ENCODE results near the gene FSTL5. TPM values are rescaled to one million over a fixed set of nuclear protein-coding genes. Genes with fewer than 3 reads are reported as not detected.

The FSTL5 gene
- total RNA-seq, 2 donors from 2014 or later = not detected

GRCh38 chr4:161454860-161455259 lies 708.9 kb downstream of the FSTL5 start:
- no peak overlapping the region for H3K4me3 ChIP-seq

GRCh38 chr4:161448550-161449180 lies 715.1 kb downstream of the FSTL5 start:
- Histone ChIP-seq H3K9me3 (peaks cover 0 to 3% of the 10 kb centered on the region in 2 donors), H3K4me3 (no peak overlapping the region), H3K27ac (no peak overlapping the region), H3K27me3 (no peaks in the 10 kb centered on the region), H3K36me3 (no peaks in the 10 kb centered on the region), H3K4me1 (no peaks in the 10 kb centered on the region)
- DNase-seq (ENCODE audit: low spot score) = no peak
- TF ChIP-seq CTCF (IDR thresholded peaks at IDR 0.05) = no peak

More at GRCh38 chr4:161454860-161455259, 708.9 kb downstream of the FSTL5 start:
- DNase-seq (ENCODE audit: low spot score) = no peak
- Histone ChIP-seq H3K27me3 (no peaks in the 10 kb centered on the region), H3K4me1 (no peaks in the 10 kb centered on the region), H3K27ac (no peak overlapping the region), H3K9me3 (peaks cover 0 to 5% of the 10 kb centered on the region in 2 donors), H3K36me3 (no peaks in the 10 kb centered on the region)
- TF ChIP-seq CTCF (IDR thresholded peaks at IDR 0.05) = no peak

- no peak for TF ChIP-seq CTCF (IDR thresholded peaks at IDR 0.05)
- no peaks in the 10 kb centered on the region for H3K4me1 ChIP-seq
- H3K36me3 ChIP-seq = no peaks in the 10 kb centered on the region
- no peak overlapping the region for H3K27ac ChIP-seq
- no peak overlapping the region for H3K4me3 ChIP-seq
- H3K27me3 ChIP-seq = no peaks in the 10 kb centered on the region
- no peaks in the 10 kb centered on the region for H3K9me3 ChIP-seq
- DNase-seq (ENCODE audit: low spot score) = no peak
Observed at GRCh38 chr4:161444626-161445025, 719.2 kb downstream of the FSTL5 start.

GRCh38 chr4:161442921-161443320 lies 720.9 kb downstream of the FSTL5 start:
- no peaks in the 10 kb centered on the region for H3K36me3 ChIP-seq
- no peak for TF ChIP-seq CTCF (IDR thresholded peaks at IDR 0.05)
- H3K27ac ChIP-seq = no peak overlapping the region
- H3K4me3 ChIP-seq = no peak overlapping the region
- no peaks in the 10 kb centered on the region for H3K9me3 ChIP-seq
- DNase-seq (ENCODE audit: low spot score) = no peak
- no peaks in the 10 kb centered on the region for H3K27me3 ChIP-seq
- no peaks in the 10 kb centered on the region for H3K4me1 ChIP-seq

- H3K4me3 ChIP-seq = no peak overlapping the region
- DNase-seq (ENCODE audit: low spot score) = no peak
Observed at GRCh38 chr4:161438096-161438495, 725.7 kb downstream of the FSTL5 start.

More at GRCh38 chr4:161438096-161438495, 725.7 kb downstream of the FSTL5 start:
- H3K9me3 ChIP-seq = no peaks in the 10 kb centered on the region
- H3K27ac ChIP-seq = no peak overlapping the region
- H3K4me1 ChIP-seq = no peaks in the 10 kb centered on the region
- H3K36me3 ChIP-seq = no peaks in the 10 kb centered on the region
- H3K27me3 ChIP-seq = no peaks in the 10 kb centered on the region
- TF ChIP-seq CTCF (IDR thresholded peaks at IDR 0.05) = no peak
